ENCODE results near the gene MYO1B. TPM values are rescaled to one million over a fixed set of nuclear protein-coding genes. Genes with fewer than 3 reads are reported as not detected.

MYO1B gene
- total RNA-seq, 1 donor from 2014 or later = 7.0 TPM

DNA sequence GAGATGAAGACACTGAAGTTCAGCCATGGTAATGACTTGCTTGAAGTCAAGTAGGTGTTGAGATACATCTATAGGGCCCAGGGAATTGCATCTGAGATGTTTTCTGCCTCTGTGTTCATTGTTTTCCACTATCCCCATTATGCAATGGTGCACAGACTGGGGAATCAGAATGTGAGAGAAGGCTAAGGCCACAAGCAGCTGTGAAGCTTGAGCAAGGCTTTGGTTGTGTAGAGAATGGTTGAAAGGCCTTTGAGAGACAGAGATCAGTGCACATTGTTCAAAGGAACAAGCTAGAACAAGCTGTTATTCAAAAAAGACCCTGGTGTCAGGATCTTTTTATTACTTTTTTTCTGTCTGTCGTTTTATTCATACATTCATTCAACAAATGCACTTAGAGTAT lies 82.3 kb downstream of the MYO1B start:
- Mint-ChIP-seq H3K4me3 (ENCODE audit: low read depth) (no peak overlapping the region), H3K27ac (no peak overlapping the region), H3K9me3 (peaks cover 6% of the 10 kb centered on the region), H3K27me3 (ENCODE audit: low read depth) (no peaks in the 10 kb centered on the region), H3K4me1 (ENCODE audit: low read depth) (peaks cover 2% of the 10 kb centered on the region), H3K36me3 (ENCODE audit: low read depth) (no peaks in the 10 kb centered on the region)
- intact Hi-C loops (cut with micrococcal nuclease) = no loop called here
- no peak for DNase-seq (ENCODE audit: low spot score)

DNA sequence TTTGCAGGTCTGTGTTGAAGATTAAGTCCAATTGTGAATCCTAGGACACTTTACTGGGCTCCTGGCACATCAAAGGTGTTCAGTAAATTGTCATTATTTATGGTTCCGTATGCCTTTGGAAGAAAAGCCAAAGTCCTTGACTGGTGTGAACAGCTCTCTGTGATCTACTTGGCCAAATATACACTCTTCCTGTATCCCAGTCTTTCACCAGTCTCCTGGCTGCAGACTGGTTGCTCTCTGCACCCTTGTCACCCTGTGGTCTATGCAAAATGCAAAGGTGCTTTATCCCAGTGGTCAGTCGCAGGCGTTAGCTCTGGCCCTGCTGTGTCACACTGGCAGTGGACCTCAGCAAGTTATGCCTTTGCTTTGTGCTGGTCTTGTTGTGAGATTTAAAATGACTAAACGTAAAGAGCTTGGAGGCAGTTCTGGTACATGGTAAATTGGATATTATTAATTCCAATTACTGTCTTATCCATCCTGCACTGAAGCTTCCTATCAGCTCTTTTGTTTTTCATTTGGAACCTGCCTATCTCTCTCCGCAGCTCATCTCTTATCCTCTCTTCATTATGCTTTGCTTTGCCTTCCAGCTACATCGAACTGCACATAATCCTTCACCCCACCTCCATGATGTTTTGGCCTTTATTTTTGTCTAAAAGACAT lies 83.1 kb downstream of the MYO1B start:
- H3K27me3 Mint-ChIP-seq (ENCODE audit: low read depth) = no peaks in the 10 kb centered on the region
- H3K4me3 Mint-ChIP-seq (ENCODE audit: low read depth) = no peak overlapping the region
- no peaks in the 10 kb centered on the region for H3K36me3 Mint-ChIP-seq (ENCODE audit: low read depth)
- peaks cover 6% of the 10 kb centered on the region for H3K9me3 Mint-ChIP-seq
- DNase-seq (ENCODE audit: low spot score) = no peak
- intact Hi-C loops (cut with micrococcal nuclease) = no loop called here
- no peaks in the 10 kb centered on the region for H3K4me1 Mint-ChIP-seq (ENCODE audit: low read depth)
- no peak overlapping the region for H3K27ac Mint-ChIP-seq

DNA sequence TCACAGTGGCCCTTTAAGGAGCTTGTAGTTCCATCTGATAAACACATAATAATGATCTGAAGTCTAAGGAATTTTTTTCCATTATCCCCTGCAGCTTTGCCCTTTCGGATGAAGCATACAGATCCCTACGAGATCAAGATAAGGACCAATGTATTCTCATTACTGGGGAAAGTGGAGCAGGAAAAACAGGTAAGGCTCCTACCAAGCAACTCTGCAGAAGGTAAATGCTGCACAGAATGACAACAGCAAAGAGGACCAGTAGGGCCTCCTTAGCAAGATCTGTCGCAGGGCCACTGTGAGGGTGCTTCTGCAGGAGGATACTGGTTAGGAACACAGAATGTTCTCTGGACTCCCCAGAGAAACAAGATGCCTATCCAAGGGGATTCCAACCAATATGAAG lies 84.6 kb downstream of the MYO1B start:
- H3K9me3 Mint-ChIP-seq = no peaks in the 10 kb centered on the region
- no peak overlapping the region for H3K4me3 Mint-ChIP-seq (ENCODE audit: low read depth)
- no peaks in the 10 kb centered on the region for H3K4me1 Mint-ChIP-seq (ENCODE audit: low read depth)
- H3K27me3 Mint-ChIP-seq (ENCODE audit: low read depth) = no peaks in the 10 kb centered on the region
- H3K36me3 Mint-ChIP-seq (ENCODE audit: low read depth) = no peaks in the 10 kb centered on the region
- no peak overlapping the region for H3K27ac Mint-ChIP-seq
- intact Hi-C loops (cut with micrococcal nuclease) = no loop called here
- no peak for DNase-seq (ENCODE audit: low spot score)

DNA sequence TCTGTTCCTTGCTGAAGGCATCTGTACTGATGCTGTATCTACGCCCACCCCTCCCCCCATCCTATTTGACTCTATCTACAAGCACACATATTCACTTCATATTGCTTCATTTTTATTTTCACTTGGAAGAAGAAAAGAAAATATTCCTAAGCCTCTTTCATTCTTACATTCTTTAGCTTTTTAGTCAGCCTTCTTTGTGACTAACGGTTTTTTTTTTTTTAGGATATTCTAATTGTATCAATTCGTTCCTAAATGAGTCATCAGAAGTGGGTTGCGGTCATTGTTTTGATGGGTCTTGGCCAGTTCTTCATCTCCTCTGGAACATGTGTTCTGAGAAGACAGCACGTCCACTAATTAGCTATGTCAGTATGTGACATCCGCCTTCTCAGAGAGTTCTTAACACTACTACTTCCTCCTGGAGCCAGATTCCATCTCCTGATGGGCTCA lies 88.7 kb downstream of the MYO1B start:
- Mint-ChIP-seq H3K27ac (no peak overlapping the region), H3K27me3 (ENCODE audit: low read depth) (no peaks in the 10 kb centered on the region), H3K4me1 (ENCODE audit: low read depth) (no peaks in the 10 kb centered on the region), H3K4me3 (ENCODE audit: low read depth) (no peak overlapping the region), H3K9me3 (no peaks in the 10 kb centered on the region), H3K36me3 (ENCODE audit: low read depth) (no peaks in the 10 kb centered on the region)
- DNase-seq (ENCODE audit: low spot score) = no peak
- intact Hi-C loops (cut with micrococcal nuclease) = no loop called here

DNA sequence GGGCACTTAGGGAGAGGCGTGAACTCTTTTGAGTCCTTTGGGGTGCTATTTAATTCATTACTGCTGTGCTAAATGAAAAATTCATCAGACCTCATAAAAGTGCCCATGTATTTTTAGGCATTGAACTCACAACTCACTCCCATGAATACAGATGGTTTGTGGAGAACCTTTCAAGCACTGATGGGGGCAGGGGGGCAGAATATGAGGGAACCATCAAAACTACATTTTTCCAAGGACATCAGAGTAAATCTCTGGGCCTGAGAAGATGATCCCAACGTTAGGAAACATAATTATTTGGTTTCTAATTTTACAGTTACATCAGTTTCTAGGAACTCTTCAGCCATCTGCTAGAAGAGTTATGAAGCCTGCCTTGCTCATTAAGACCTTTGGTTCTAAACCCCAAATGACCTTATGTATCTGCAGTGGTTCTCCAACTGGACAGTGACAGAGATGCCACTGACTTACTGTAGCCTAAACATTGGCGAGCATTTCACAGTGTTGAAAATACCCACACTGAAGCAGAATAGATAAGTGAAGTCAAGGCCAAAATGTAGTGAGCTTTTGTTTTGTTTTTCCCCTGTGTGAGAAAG lies 90.8 kb downstream of the MYO1B start:
- no peak for DNase-seq (ENCODE audit: low spot score)
- Mint-ChIP-seq H3K4me1 (ENCODE audit: low read depth) (no peaks in the 10 kb centered on the region), H3K27ac (no peak overlapping the region), H3K9me3 (no peaks in the 10 kb centered on the region), H3K27me3 (ENCODE audit: low read depth) (no peaks in the 10 kb centered on the region), H3K36me3 (ENCODE audit: low read depth) (no peaks in the 10 kb centered on the region), H3K4me3 (ENCODE audit: low read depth) (no peak overlapping the region)
- intact Hi-C loops (cut with micrococcal nuclease) = no loop called here

DNA sequence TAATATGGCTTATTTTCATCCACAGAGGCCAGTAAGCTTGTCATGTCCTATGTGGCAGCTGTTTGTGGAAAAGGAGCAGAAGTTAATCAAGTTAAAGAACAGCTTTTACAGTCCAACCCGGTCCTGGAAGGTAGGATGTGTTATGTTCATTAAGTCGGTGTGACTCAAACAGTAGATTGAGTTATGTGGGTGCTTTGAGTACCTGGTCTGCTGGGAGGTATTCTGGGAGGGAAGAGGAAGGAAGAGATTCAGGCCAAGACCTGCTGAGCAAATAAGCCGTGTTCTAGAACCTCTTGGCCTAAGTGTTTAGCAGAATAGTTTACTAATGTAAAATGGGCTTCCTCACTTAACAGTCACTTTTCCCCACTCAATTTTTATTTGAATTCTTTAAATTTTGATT lies 96.2 kb downstream of the MYO1B start:
- Mint-ChIP-seq H3K9me3 (no peaks in the 10 kb centered on the region), H3K36me3 (ENCODE audit: low read depth) (no peaks in the 10 kb centered on the region), H3K27me3 (ENCODE audit: low read depth) (no peaks in the 10 kb centered on the region), H3K4me1 (ENCODE audit: low read depth) (no peaks in the 10 kb centered on the region), H3K27ac (no peak overlapping the region), H3K4me3 (ENCODE audit: low read depth) (no peak overlapping the region)
- intact Hi-C loops (cut with micrococcal nuclease) = no loop called here
- DNase-seq (ENCODE audit: low spot score) = no peak

DNA sequence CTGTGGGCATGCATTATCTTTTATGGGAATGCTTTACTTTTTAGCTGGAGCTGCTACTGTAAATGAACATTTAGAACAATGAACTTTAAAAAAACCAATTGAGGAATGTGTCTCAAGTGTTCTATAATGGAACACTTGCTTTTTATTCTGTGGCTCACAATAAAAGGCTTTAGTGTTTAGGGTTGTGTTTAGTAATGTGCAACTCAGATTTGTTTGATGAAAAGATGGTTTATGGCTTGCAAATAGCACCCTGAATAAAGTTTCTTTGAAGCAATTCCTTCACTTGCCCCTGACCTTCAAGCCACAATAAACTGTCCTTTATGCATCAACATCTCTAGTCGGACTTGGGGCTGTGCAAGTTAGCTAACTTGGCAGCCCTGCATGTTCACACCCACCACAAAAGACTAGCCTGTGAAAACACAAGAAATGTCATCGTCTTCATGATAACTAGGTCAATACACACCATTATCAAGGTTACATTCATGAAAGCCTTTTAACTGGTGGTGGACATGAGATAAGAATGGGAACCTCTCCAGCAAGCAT lies 98.7 kb downstream of the MYO1B start:
- no peaks in the 10 kb centered on the region for H3K9me3 Mint-ChIP-seq

DNA sequence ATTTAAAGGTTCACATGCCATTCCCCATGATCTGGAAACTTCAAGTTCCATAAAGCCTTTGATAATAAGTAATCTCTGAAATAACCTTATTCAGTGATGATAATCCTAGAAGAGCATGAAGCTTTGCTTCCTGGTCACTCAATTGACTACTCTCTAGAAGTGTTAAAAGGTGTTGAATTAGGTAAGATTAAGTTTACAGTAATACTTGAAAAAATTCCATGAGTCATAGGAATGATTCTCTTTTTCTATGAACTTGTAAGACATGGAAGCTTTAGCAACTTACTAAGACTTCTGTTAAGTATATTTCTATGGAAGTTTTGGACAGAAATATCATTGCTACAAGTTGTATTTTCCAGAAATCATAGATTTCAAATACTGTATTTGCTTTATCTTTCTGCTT lies 100.6 kb downstream of the MYO1B start:
- intact Hi-C loops (cut with micrococcal nuclease) = no loop called here
- Mint-ChIP-seq H3K4me3 (ENCODE audit: low read depth) (no peak overlapping the region), H3K36me3 (ENCODE audit: low read depth) (no peaks in the 10 kb centered on the region), H3K27me3 (ENCODE audit: low read depth) (no peaks in the 10 kb centered on the region), H3K27ac (no peak overlapping the region), H3K4me1 (ENCODE audit: low read depth) (no peaks in the 10 kb centered on the region), H3K9me3 (no peaks in the 10 kb centered on the region)
- no peak for DNase-seq (ENCODE audit: low spot score)

More for the DNA sequence above, 98.7 kb downstream of the MYO1B start:
- no peak overlapping the region for H3K4me3 Mint-ChIP-seq (ENCODE audit: low read depth)
- DNase-seq (ENCODE audit: low spot score) = no peak
- H3K27me3 Mint-ChIP-seq (ENCODE audit: low read depth) = no peaks in the 10 kb centered on the region
- H3K4me1 Mint-ChIP-seq (ENCODE audit: low read depth) = no peaks in the 10 kb centered on the region
- intact Hi-C loops (cut with micrococcal nuclease) = no loop called here
- no peaks in the 10 kb centered on the region for H3K36me3 Mint-ChIP-seq (ENCODE audit: low read depth)
- H3K27ac Mint-ChIP-seq = no peak overlapping the region

DNA sequence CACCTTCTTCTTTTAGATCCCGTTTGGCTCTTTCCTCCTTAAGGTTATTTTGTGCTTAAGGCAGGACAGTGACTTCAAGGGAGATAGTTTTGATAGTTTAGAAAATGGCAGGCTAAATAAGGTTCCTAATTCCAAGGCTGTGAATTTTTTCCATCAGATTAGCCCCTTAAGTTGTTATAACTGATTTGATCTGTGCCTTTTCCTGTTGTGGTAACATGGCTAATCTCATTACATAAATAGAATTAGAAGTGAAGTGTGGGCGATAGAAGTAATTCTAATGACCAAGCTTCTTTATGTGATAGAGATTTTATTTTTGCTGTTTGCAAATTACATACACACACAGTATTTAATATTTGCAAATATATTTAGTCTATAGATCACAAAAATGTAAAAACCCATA lies 102.0 kb downstream of the MYO1B start:
- H3K27ac Mint-ChIP-seq = no peak overlapping the region
- no peak overlapping the region for H3K4me3 Mint-ChIP-seq (ENCODE audit: low read depth)
- intact Hi-C loops (cut with micrococcal nuclease) = no loop called here
- DNase-seq (ENCODE audit: low spot score) = no peak
- no peaks in the 10 kb centered on the region for H3K9me3 Mint-ChIP-seq
- no peaks in the 10 kb centered on the region for H3K27me3 Mint-ChIP-seq (ENCODE audit: low read depth)
- no peaks in the 10 kb centered on the region for H3K36me3 Mint-ChIP-seq (ENCODE audit: low read depth)
- no peaks in the 10 kb centered on the region for H3K4me1 Mint-ChIP-seq (ENCODE audit: low read depth)

DNA sequence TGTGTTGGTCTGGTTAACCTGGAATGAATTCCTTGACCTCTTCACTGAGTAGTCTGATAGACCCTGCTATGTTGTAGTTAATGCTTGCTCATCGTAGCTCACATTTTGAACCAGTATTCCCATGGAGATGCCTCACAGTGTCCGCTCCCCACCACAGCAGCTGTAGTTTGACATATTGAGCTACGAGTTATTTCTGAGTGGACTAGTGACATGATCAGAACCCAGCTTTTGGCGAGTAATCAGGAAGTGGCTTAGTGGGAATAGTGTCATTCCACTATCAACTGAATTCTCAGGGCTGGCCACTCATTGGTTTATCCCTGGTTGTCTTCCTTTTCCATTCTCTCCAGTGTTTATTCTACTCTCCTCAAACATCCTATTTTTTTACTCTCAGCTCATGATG lies 102.7 kb downstream of the MYO1B start:
- H3K4me3 Mint-ChIP-seq (ENCODE audit: low read depth) = no peak overlapping the region
- no peaks in the 10 kb centered on the region for H3K27me3 Mint-ChIP-seq (ENCODE audit: low read depth)
- no peaks in the 10 kb centered on the region for H3K36me3 Mint-ChIP-seq (ENCODE audit: low read depth)
- no peaks in the 10 kb centered on the region for H3K4me1 Mint-ChIP-seq (ENCODE audit: low read depth)
- no peaks in the 10 kb centered on the region for H3K9me3 Mint-ChIP-seq
- no peak for DNase-seq (ENCODE audit: low spot score)
- intact Hi-C loops (cut with micrococcal nuclease) = no loop called here
- no peak overlapping the region for H3K27ac Mint-ChIP-seq

DNA sequence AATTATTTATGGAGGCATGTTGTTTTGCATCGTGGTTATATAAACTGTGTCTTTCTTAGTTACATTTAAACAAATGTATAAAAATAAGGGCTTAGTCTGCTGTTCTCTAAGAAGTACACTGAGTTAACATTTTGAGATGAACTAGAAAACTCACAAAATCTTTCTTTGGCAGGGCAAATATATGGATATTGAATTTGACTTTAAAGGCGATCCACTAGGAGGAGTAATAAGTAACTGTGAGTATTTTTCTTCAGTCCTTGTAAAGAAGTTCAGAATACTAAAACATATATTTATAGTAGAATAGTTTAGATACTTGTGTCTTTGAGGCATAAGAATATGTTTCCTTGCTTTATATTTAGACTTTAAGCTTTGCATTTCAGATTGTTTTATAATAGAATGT lies 104.8 kb downstream of the MYO1B start:
- intact Hi-C loops (cut with micrococcal nuclease) = loop anchor here (10.0 kb wide), 1 partner anchor 1135 kb away; no protein-coding TSS in a partner anchor
- Mint-ChIP-seq H3K36me3 (ENCODE audit: low read depth) (no peaks in the 10 kb centered on the region), H3K4me3 (ENCODE audit: low read depth) (no peak overlapping the region), H3K4me1 (ENCODE audit: low read depth) (no peaks in the 10 kb centered on the region), H3K27me3 (ENCODE audit: low read depth) (no peaks in the 10 kb centered on the region), H3K27ac (no peak overlapping the region), H3K9me3 (no peaks in the 10 kb centered on the region)
- DNase-seq (ENCODE audit: low spot score) = no peak

DNA sequence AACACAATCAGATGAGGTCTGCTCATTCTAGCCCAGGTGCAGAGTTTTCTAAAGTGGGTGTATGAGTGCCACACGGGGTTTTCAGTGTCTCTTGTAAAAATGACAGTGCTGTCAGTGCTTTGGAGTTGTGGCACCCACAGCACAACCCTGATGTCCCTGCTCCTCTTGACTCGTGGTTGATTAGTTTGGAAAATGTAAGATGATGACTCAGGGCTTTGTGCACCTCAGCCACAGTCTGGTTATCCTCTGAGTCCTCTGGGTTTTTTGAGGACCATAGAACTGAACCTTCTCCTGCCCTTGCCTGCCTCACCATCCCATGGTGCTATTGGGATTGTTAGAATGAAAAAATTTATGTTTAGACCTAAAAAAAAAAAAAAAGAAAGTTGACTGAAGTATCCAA lies 105.6 kb downstream of the MYO1B start:
- DNase-seq (ENCODE audit: low spot score) = no peak
- Mint-ChIP-seq H3K9me3 (no peaks in the 10 kb centered on the region), H3K4me3 (ENCODE audit: low read depth) (no peak overlapping the region), H3K27ac (no peak overlapping the region), H3K36me3 (ENCODE audit: low read depth) (no peaks in the 10 kb centered on the region), H3K27me3 (ENCODE audit: low read depth) (no peaks in the 10 kb centered on the region), H3K4me1 (ENCODE audit: low read depth) (no peaks in the 10 kb centered on the region)
- intact Hi-C loops (cut with micrococcal nuclease) = loop anchor here (10.0 kb wide), 1 partner anchor 1136 kb away; no protein-coding TSS in a partner anchor

DNA sequence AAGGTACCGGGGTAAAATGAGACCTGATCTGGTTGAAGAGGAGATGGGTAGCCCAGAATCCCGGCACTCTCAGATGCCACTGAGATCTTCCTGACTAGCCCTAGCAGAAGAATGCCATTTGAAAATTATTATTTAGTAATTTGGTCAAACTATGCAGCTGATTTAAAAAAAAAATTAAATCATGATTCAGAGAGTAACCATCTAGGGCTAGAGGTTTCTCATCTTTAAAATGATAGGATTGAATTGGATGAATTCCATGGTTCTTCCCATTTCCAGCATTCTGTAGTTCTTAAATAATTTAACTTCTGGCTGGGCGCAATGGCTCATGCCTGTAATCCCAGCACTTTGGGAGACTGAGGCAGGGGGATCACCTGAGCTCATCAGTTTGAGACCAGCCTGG lies 106.1 kb downstream of the MYO1B start:
- no peak overlapping the region for H3K4me3 Mint-ChIP-seq (ENCODE audit: low read depth)
- DNase-seq (ENCODE audit: low spot score) = no peak
- H3K4me1 Mint-ChIP-seq (ENCODE audit: low read depth) = no peaks in the 10 kb centered on the region
- no peaks in the 10 kb centered on the region for H3K27me3 Mint-ChIP-seq (ENCODE audit: low read depth)
- no peaks in the 10 kb centered on the region for H3K9me3 Mint-ChIP-seq
- no peaks in the 10 kb centered on the region for H3K36me3 Mint-ChIP-seq (ENCODE audit: low read depth)
- H3K27ac Mint-ChIP-seq = no peak overlapping the region
- intact Hi-C loops (cut with micrococcal nuclease) = loop anchor here (10.0 kb wide), 1 partner anchor 1136 kb away; no protein-coding TSS in a partner anchor

All from activated T-helper 2 cell treated with anti-CD3 and anti-CD28 coated beads, Interferon-gamma antibody, Interleukin-2, Interleukin-4, amounts not matched to agents 10 μg/mL and 5 μg/mL and 100 μg/mL, durations not matched to agents 14 hours and 24 hours and 36 hours (primary cell).